Activated T-helper 1 cell treated with anti-CD3 and anti-CD28 coated beads, Interleukin-12 subunit alpha, Interleukin-12 subunit beta, Interleukin-2, Interleukin-4 antibody, amounts not matched to agents 30 ng/mL and 10 ng/mL and 1 ng/mL, durations not matched to agents 14 hours and 24 hours and 36 hours (primary cell): ENCODE results near the gene TBX21. TPM values are rescaled to one million over a fixed set of nuclear protein-coding genes. Genes with fewer than 3 reads are reported as not detected.

Experiments
- DNase-seq: peaks from one replicate; pipeline ENCODE4 v3.0.0; 2021; ENCODE audit warnings: low spot score
- H3K27ac Mint-ChIP-seq: one replicate; pipeline ENCODE4 v1.8.0; 2021; ENCODE audit warnings: mild to moderate bottlenecking, mixed read lengths
- H3K27me3 Mint-ChIP-seq: one replicate; pipeline ENCODE4 v1.8.0; 2022; ENCODE audit warnings: mild to moderate bottlenecking, moderate library complexity, mixed read lengths; ENCODE audit not compliant: insufficient read depth
- H3K36me3 Mint-ChIP-seq: one replicate; pipeline ENCODE4 v1.8.0; 2021; ENCODE audit warnings: low read depth, mixed read lengths
- H3K4me1 Mint-ChIP-seq: one replicate; pipeline ENCODE4 v1.8.0; 2021; ENCODE audit warnings: low read depth, mixed read lengths
- H3K4me3 Mint-ChIP-seq: one replicate; pipeline ENCODE4 v1.8.0; 2021; ENCODE audit warnings: mild to moderate bottlenecking, moderate library complexity, mixed read lengths
- H3K9me3 Mint-ChIP-seq: one replicate; pipeline ENCODE4 v1.8.0; 2021; ENCODE audit warnings: mixed read lengths
- intact Hi-C: fragments of 100-400 bp; cut with micrococcal nuclease; formaldehyde crosslinking; loops from one replicate; pipeline ENCODE4 v1.15.1; 2024
- total RNA-seq: library from RNA; stranded (reverse); gene quantifications from 2 replicates; pipeline ENCODE4 v1.2.3, GENCODE V29; 2022

TBX21 gene
- total RNA-seq, 1 donor from 2014 or later = 90.8 TPM

DNA sequence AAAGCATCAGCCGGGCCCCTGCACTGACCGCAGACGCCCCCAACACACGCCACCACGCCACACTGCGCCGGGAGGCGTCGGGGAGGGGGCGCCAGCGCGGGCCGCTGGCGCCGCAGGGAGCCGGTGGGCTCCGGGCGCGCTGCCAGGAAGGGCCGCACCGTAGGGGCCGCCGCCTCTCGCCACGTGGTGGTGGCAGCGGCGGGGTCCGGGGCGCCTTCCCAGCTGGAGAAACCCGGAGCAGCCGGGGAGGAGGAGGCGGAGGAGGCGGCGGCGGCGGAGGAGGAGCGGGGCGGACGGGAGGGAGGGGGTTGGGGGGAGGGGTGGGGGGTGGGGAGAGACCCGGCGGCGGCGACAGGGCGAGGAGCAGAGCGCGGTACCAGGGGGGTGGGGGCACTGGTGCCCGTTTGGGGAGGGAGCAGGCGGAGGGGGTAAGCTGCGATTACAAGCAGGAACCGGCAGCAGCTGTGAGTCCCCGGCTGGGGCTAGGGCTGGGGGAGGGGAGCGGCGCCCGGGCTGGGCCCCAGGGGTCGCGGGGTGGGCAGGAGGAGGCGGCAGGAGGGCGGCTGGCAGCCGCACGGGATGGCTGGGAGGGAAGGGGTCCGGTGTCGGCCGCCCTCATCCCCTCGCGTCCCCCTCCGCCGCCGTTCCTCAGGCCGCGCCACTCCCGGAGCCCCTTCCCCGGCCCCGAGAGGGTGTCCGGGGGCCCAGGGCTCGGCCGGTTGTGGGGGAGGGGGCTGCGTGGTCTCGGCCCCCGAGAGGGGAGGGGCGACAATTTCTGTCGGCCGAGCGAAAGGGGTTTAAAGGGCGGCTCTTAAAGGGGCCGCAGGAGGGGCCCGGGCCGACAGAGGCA lies 39.1 kb upstream of the TBX21 start, which contains the start of gene TBKBP1:
Gene TBKBP1 (plus strand): TSS at position 431 of the 850 bp plus-strand sequence. CDS start 1,952 bp downstream, outside the sequence.
- H3K4me1 Mint-ChIP-seq = peaks cover 50% of the 10 kb centered on the region
- DNase-seq = no peak
- peaks cover 6% of the 10 kb centered on the region for H3K36me3 Mint-ChIP-seq
- no peaks in the 10 kb centered on the region for H3K27me3 Mint-ChIP-seq
- H3K27ac Mint-ChIP-seq = peak within 1 kb of the TSS; percentile 92
- intact Hi-C loops = loop anchor here (2.0 kb wide), 1 partner anchor 43 kb away; no protein-coding TSS in a partner anchor
- H3K4me3 Mint-ChIP-seq = peak within 1 kb of the TSS; percentile 96
- H3K9me3 Mint-ChIP-seq = no peaks in the 10 kb centered on the region

DNA sequence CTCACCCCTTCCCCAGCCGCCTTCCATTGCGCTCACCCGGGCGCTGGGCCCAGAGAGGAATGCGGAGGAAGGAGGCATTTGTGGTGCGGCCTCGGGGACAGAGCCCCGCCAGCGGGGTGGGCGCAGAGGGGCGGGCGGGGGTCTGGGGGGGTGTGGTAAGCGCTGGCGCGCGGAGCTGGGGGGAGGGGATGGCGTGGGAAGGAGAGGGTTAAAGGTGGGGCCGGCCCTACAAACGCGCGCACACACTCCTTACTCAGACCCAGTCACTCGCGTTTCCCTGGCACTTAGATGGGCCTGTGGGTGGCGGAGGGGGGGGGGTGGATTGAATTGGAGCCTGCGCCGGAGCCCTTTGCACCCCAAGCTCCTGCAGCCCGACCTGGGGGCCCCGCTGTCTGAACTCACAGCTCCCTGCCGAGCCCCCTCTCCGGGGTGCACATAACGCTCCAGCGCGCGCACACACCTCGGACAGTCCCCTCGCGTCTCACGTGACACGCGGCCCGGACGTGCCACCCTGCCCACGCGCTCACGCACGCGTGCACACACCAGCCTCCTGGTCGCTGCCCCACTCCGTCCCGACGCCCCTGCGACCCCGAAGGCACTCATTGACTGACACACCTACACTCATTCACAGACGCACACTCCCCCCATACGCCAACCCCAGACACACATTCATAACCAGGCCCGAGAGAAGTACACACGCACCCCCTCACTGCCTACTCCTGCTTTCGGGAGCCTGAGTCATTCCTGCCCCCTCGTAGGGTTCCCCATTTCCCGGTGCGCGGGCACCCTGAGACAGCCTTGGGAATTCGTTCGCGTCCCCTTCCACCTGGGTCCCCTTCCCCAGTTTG lies 38.2 kb upstream of the TBX21 start:
- intact Hi-C loops = loop anchor here (1.0 to 5.0 kb wide), 3 partner anchors 10 to 44 kb away; no protein-coding TSS in a partner anchor

GRCh38 chr17:47695429-47696376 lies 37.3 kb upstream of the TBX21 start:
- Mint-ChIP-seq H3K4me3 (peak overlapping the region; percentile 92), H3K27me3 (no peaks in the 10 kb centered on the region), H3K36me3 (peaks cover 12% of the 10 kb centered on the region), H3K9me3 (no peaks in the 10 kb centered on the region), H3K4me1 (peaks cover 63% of the 10 kb centered on the region), H3K27ac (peak overlapping the region; percentile 92)
- DNase-seq = no peak
- intact Hi-C loops = loop anchor here (1.0 to 5.0 kb wide), 3 partner anchors 10 to 45 kb away; no protein-coding TSS in a partner anchor

More for the DNA sequence above, 38.2 kb upstream of the TBX21 start:
- H3K36me3 Mint-ChIP-seq = peaks cover 8% of the 10 kb centered on the region
- H3K9me3 Mint-ChIP-seq = no peaks in the 10 kb centered on the region
- peak overlapping the region; percentile 92 for H3K4me3 Mint-ChIP-seq
- H3K4me1 Mint-ChIP-seq = peaks cover 58% of the 10 kb centered on the region
- H3K27me3 Mint-ChIP-seq = no peaks in the 10 kb centered on the region
- DNase-seq = no peak
- peak overlapping the region; percentile 92 for H3K27ac Mint-ChIP-seq

DNA sequence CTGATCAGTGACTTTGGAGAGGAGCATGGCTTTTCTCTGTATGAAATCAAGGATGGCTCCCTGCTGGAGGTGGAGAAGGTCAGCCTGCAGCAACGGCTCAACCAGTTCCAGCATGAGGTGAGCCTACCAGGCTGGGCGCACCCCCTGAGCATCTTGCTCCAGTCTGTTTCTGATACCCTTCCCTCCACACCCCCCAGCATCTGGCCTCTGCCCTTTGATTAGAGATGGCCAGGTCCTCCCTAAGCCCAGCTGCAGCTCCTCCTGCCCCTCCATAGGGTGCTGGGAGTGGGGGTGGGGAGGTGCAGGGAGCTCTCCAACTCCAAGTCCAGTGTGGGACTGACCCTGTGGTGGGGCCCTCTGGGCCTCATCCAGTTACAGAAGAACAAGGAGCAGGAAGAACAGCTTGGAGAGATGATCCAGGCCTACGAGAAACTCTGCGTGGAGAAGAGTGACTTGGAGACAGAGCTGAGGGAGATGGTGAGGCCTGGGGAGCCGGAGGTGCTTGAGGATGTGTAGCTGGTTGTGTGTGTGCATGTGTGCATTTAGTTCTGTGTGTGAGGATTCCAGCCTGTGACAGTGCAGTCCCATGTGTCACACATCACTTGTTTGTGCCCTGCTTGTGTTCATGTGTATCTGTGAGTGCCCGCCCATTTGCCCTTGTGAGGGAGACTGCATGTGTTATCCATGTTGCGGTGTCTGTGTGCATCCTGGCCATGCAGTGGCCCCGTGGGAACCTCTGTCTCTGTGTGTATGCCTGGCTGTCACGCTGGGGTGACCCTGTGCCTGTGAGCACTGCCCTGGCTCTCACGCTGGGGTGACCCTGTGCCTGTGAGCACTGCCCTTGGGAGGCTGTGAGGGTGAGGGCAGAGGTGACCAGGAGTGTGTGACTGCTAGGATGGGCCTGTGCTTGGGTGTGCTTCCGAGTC lies 36.1 kb upstream of the TBX21 start:
- Mint-ChIP-seq H3K27ac (no peak overlapping the region), H3K4me1 (peaks cover 68% of the 10 kb centered on the region), H3K36me3 (peaks cover 18% of the 10 kb centered on the region), H3K4me3 (no peak overlapping the region), H3K9me3 (no peaks in the 10 kb centered on the region), H3K27me3 (no peaks in the 10 kb centered on the region)
- DNase-seq = no peak
- intact Hi-C loops = loop anchor here (5.0 kb wide), 1 partner anchor 35 kb away; no protein-coding TSS in a partner anchor

DNA sequence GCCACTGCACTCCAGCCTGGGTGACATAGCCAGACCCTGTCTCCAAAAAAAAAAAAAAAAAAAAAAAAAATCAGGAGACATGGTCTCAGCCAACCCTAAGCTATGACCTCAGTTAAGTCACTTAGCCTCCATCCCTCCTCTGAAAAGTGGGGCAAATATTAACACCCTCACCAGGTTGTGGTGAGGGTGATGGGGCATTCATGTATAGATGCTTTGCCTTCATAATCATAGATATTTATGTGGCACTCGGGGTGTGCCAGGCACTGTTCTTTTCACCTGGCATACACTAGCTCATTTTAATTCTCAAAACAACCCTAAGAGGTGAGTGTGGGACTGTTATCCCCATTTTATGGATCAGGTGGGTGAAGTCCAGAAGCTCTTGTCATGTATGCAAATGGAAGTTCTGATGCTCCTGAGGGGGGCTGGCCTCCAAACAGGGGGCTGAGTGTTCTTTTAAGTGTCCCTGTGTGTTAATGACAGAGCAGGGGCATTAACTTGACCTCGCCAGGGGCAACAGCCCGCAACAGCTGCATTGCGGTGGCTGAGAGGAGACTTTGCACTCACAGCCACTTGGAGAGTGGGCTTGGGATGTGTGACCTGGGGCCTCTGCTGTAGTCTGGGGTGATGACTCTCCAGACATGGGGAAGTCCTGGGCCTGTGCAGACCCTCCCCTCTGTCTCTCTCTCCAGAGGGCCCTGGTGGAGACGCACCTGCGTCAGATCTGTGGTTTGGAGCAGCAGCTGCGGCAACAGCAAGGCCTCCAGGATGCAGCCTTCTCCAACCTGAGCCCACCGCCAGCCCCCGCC lies 34.9 kb upstream of the TBX21 start:
- intact Hi-C loops = loop anchor here (1.0 to 5.0 kb wide), 2 partner anchors 36 to 92 kb away; no protein-coding TSS in a partner anchor
- H3K4me1 Mint-ChIP-seq = peaks cover 65% of the 10 kb centered on the region
- peaks cover 20% of the 10 kb centered on the region for H3K36me3 Mint-ChIP-seq
- no peak for DNase-seq
- H3K4me3 Mint-ChIP-seq = no peak overlapping the region
- no peaks in the 10 kb centered on the region for H3K27me3 Mint-ChIP-seq
- no peak overlapping the region for H3K27ac Mint-ChIP-seq
- H3K9me3 Mint-ChIP-seq = no peaks in the 10 kb centered on the region

DNA sequence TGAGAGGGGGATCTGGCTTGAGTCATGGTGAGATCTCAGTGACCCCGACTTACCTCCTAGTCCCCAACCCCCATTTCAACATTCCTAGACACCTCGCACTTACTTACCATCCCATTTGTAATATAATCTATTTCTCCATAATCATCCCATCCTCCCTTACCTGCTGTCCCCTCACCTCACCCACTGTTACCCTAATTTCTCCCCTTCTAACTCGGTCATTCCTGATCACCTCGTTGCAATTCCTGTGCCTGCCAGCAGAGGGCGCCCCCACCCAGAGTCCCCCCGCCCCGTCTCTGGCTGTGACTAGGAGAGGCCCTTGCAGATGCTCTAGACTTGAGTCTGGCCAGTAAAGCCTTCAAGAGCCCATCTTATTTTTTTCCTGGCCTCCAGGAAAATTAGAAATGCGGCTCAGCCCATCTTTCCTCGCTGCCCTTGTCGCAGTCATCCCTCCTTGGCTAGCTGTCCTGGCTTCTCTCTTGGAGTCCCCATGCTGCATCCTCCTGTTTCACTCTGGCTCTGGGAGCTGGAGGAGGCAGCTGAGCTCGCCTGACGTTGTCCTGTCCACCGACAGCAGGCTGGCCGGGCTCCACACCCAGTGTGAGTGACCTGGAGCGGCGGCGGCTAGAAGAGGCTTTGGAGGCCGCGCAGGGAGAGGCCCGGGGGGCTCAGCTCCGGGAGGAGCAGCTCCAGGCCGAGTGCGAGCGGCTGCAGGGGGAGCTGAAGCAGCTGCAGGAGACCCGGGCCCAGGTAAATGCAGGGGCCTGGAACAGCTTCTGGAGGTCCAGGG lies 34.1 kb upstream of the TBX21 start:
- Mint-ChIP-seq H3K27ac (no peak overlapping the region), H3K4me1 (peaks cover 68% of the 10 kb centered on the region), H3K9me3 (no peaks in the 10 kb centered on the region)

GRCh38 chr17:47699536-47699840 lies 33.5 kb upstream of the TBX21 start:
- peak overlapping the region; percentile 75 for H3K27ac Mint-ChIP-seq
- no peaks in the 10 kb centered on the region for H3K27me3 Mint-ChIP-seq
- peaks cover 20% of the 10 kb centered on the region for H3K36me3 Mint-ChIP-seq
- H3K9me3 Mint-ChIP-seq = no peaks in the 10 kb centered on the region
- no peak overlapping the region for H3K4me3 Mint-ChIP-seq
- peaks cover 73% of the 10 kb centered on the region for H3K4me1 Mint-ChIP-seq
- DNase-seq = no peak
- intact Hi-C loops = loop anchor here (1.0 to 5.0 kb wide), 6 partner anchors 22 to 103 kb away; partner anchors contain the start of gene TBX21

More for the DNA sequence above, 34.1 kb upstream of the TBX21 start:
- Mint-ChIP-seq H3K36me3 (peaks cover 20% of the 10 kb centered on the region), H3K27me3 (no peaks in the 10 kb centered on the region), H3K4me3 (no peak overlapping the region)
- intact Hi-C loops = loop anchor here (1.0 to 5.0 kb wide), 7 partner anchors 22 to 103 kb away; partner anchors contain the start of gene TBX21
- peak; percentile 64 for DNase-seq

GRCh38 chr17:47700471-47701449 lies 32.3 kb upstream of the TBX21 start:
- Mint-ChIP-seq H3K4me3 (peak overlapping the region; percentile 59), H3K27ac (peak overlapping the region; percentile 93), H3K4me1 (peaks cover 76% of the 10 kb centered on the region), H3K9me3 (no peaks in the 10 kb centered on the region), H3K27me3 (no peaks in the 10 kb centered on the region), H3K36me3 (peaks cover 19% of the 10 kb centered on the region)
- DNase-seq = no peak
- intact Hi-C loops = no loop called here

DNA sequence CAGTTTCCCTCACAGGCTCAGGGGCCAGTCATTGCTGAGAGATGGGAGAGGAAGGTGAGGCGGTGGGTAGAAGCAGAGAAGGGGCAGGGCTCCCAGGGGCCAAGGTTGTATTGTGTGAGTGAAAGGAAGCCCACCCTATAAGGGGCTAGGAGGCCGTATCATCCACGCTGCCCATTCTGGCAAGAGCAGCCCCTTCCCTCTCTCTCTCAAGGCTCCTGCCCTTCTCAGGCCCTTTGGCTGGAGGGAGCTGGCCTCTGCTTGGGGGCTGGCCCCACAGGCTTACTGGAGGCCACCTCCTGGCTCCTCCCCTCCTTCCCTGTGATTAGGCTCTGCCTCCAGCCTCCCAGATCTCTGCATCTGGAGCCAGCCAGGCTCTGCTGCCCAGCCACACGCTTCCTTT lies 31.4 kb upstream of the TBX21 start:
- DNase-seq = no peak
- Mint-ChIP-seq H3K27ac (peak overlapping the region; percentile 93), H3K9me3 (no peaks in the 10 kb centered on the region), H3K4me3 (peak overlapping the region; percentile 59), H3K4me1 (peaks cover 79% of the 10 kb centered on the region), H3K27me3 (no peaks in the 10 kb centered on the region), H3K36me3 (peaks cover 19% of the 10 kb centered on the region)
- intact Hi-C loops = no loop called here
